Amniotic epithelial cell (primary cell): ENCODE data around the gene BCAR1.
"Not testable (repeated sequence)": the region's sequence is repeated elsewhere in the genome, so short reads cannot be mapped to it uniquely, and the experiment has no call there.

Source experiments
- DNase-seq: peaks from one replicate; pipeline ENCODE4 v3.0.0-alpha.2; 2010; ENCODE audit warnings: low read depth

BCAR1 gene

DNA sequence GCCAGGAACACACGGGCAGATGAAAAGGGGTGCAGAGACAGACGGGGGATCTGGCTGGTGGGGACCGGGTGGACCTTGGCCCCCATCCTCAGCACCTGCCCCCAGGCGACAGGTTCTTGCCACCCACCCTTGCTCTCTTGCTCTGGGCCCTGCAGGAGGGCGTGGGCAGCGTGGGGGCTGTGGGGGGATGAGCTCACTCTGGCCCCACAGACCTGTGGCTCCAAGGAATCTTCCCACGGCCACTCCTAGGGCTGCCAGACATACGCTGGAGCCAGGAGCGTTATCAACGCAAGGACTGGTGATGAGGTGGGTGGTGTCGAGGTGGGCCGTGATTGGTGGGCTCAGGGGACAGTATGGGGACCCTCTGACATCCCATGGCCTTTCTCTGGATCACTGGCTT, 26.3 kb downstream of the BCAR1 start:
- DNase-seq: no peak

DNA sequence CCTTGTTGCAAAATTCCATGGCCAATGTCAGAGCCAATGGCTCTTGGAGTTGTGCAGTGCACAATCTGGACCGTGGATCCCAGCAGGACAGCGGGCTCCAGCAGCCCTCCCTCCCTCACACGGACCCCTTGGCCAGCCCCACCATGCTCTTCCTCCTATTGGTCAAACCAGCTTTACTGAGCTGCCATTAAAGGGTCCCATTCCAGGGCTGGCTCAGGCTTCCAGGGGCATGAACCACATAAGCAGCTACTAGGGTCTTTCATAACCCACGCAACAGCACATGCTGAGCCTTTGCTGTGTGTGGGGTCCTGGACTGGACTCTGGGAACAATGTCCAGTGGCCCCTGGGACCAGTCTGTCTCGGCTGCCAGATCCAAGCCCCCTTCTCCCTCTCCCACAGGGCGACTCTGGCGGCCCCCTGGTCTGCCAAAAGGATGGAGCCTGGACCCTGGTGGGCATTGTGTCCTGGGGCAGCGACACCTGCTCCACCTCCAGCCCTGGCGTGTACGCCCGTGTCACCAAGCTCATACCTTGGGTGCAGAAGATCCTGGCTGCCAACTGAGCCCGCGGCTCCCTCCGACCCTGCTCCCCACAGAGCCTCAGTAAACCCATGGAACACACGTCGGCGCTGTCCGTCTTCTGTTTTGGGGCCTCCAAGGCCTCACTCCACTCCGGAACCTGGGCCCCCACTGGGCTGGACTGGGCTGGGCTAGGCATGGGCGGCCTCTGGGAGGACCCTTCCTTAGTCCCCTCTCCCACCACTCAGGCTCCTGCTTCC, 26.9 kb downstream of the BCAR1 start:
- DNase-seq: no peak

DNA sequence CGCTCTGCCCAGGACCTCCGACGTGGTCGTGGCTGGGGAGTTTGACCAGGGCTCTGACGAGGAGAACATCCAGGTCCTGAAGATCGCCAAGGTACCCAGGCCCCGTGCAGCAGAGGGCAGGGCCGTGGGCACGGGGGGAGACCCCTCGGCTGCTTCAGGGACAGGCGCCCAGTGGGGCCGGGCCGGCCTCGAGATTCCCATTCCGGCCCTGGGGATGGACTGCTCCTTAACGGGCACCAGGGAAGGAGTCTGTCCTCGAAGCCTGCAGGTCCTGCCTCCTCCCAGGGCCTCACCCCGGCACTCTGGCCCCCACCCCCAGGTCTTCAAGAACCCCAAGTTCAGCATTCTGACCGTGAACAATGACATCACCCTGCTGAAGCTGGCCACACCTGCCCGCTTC, 28.3 kb downstream of the BCAR1 start:
- not testable (repeated sequence) for DNase-seq

DNA sequence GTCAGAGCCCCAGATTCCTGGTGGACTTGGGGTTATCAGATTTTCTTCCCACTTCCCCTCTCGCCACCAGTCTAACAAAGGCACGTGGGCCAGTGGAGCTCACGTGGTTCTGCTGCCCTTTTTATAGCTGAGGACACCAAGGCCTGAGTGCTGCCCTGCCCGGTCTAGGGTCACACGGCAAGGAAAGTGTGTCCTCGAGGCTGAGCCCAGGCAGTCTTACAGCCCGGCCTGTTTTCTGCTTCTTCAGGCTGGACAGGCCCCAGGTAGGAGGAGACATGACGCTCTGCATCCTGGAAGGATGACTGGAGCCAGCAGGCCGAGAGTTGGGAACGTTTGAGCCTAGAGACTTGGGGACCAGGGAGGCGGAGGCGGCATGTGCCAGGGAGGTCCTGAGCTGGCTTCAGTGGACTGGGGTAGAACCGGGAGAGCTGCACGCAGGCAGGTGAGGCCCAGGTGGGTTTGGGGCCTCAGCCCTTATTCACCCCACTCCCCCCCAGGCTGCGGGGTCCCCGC, 29.1 kb downstream of the BCAR1 start:
- DNase-seq: no peak

DNA sequence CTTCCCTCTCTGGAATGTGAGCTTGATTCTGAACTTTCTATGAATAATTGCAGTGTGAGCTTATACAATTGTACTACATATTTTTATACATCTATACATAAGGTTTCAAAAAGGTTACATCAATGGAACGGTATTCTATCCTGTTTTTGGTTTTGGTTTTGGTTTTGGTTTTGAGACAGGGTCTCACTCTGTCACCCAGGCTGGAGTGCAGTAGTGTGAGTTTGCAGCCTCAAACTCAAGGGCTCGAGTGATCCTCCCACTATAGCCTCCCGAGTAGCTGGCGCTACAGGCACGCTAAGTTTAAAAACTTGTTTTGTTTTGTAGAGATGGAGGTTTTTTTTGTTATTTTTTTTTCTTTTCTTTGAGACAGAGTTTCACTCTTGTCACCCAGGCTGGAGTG, 31.6 kb downstream of the BCAR1 start:
- no peak for DNase-seq

DNA sequence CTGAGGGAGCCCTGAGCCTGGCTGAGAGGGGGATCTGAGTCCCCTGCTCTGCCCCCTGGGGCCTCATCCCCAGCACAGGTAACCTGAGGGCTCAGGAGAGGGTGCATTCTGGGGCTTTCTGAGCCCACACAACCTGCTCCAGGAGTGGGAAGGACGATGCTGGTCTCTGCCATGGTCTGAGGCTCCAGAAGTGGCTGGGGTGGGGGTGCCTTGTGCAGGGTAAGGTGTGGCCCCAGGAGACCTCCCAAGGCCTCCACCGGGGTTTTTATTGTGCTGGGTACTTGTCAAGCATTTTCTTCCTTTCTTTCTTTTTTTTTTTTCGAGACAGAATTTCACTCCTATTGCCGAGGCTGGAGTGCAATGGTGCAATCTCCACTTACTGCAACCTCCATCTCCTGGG, 32.3 kb downstream of the BCAR1 start:
- DNase-seq: no peak

DNA sequence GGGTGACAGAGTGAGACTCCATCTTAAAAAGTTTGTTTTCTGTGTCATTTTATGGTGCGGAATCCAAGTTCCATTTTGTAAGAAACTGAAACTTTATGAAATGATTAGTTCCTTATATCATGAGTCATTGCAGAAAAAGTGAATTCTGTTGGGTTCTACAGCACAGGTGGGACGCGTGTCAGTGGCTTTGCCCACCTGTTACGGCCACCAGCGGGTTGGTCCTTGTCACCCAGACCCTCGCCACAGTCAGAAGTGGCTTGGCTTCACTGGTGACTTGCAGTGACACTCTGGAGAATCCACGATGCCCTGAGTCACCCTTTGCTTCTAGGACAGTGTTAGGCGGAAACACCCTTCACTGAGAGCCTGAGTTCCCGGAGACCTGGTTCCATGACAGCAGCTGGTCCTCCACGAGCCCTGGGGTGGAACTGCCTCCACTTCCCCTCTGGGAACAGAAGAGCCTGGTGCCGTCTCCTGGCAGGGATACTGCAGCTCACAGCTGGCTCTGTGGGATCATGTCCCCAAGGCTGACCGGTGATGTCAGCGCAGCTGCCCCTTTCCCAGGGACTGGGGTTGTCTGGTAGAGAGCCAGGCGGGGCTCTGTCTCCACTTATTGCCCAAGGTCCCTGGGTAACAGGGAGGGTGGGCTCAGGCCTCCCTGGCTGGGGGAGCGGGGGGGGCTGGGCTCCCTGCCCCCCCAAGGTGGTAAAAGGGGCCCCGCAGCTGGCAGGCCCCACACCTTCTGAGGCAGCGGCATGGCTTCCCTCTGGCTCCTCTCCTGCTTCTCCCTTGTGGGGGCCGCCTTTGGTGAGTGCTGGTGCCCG, 33.0 kb downstream of the BCAR1 start, which contains the start of gene CTRB1:
TSS of gene CTRB1 (plus strand) at position 733 of the 821 bp plus-strand sequence. CDS start at position 753, 20 bp downstream.
- DNase-seq: no peak

DNA sequence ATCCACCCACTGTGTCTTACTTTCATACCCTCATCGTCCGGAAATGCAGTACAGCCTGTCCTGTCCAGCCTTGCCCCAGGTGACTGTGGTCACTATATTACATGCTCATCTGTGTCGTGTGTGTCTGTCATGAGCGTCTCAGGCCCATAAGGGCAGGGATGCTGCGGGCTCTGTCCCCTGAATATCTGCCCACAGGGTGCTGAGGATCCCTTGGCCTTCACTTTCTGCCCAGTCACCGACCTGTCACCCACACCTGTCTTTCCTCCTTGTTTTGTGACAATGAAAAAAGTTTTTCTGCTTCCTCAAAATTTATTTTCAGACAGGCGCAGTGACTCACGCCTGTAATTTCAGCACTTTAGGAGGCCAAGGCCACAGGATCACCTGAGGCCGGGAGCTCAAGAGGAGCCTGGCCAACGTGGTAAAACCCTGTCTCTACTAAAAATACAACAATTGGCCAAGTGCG, 34.0 kb downstream of the BCAR1 start:
- DNase-seq: no peak

DNA sequence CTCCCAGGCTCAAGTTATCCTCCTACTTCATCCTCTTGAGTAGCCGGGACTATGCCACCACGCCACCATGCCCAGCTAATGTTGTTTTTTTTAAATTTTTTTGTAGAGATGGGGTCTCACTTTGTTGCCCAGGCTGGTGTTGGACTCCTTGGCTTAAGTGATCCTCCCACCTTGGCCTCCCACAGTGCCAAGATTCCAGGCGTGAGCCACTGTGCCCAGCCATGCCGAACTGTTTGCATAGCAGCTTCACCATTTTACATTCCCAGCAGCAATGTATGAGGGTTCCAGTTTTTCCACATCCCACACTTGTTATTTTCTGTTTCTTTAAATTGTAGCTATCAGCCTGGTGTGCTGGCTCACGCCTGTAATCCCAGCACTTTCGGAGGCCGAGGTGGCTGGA, 34.8 kb downstream of the BCAR1 start:
- DNase-seq: no peak

DNA sequence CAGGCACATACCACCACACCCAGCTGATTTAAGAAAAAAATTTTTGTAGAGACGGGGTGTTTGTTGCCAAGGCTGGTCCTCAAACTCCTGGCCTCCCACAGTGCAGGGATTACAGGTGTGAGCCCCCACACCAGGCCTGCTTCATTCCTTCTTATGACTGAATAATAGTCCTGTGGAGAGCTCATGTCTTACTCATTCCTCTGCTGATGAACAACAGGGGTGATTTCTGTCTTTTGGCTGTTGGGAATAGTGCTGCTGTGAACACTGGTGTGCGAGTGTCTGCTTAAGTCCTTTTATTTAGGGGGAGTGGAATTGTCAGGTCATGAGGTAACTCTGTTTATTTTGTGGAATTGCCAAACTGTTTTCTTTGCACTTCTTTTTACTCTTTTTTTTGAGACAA, 35.3 kb downstream of the BCAR1 start:
- no peak for DNase-seq

DNA sequence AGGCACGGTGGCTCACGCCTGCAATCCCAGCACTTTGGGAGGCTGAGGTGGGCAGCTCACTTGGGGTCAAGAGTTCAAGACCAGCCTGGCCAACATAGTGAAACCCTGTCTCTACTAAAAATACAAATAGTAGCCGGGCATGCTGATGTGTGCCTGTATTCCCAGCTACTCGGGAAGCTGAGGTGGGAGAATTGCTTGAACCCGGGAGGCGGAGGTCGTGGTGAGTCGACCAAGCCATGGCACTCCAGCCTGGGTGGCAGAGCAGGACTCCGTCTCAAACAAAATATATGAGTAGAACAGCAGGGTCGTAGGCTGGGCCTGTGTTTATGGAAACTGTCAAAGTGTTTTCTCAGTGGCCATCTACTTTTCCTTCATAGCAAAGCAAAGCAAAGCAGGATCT, 40.1 kb downstream of the BCAR1 start:
- not testable (repeated sequence) for DNase-seq

DNA sequence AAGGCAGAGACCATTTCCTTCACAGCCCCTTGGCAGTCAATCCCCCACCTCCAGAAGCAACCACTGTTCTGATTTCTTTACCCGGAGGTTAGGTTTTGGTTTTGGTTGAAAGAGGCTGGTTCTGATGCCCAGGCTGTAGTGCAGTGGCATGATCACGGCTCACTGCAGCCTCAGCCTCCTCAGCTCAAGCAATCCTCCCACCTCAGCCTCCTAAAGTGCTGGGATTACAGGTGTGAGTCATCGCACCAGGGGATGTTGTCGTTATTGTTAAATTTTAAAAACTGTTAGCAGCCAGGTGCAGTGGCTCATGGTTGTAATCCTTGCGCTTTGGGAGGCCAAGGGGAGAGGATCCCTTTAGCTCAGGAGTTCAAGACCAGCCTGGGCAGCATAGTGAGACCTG, 41.5 kb downstream of the BCAR1 start:
- no peak for DNase-seq

DNA sequence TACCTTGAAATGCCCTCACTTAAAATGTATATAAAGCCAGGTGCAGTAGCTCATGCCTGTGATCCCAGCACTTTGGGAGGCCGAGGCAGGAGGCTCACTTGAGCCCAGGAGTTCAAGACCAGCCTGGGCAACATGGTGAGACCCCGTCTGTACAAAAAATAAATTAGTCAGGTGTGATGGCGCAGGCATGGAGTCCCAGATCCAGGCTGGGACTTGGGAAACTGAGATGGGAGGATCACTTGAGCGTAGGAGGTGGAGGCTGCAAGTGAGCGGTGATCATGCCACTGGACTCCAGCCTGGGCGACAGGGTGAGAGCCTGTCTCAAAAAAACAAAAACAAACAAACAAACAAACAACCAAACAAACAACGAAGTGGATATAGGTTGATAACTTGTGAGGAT, 41.9 kb downstream of the BCAR1 start:
- DNase-seq: not testable (repeated sequence)

DNA sequence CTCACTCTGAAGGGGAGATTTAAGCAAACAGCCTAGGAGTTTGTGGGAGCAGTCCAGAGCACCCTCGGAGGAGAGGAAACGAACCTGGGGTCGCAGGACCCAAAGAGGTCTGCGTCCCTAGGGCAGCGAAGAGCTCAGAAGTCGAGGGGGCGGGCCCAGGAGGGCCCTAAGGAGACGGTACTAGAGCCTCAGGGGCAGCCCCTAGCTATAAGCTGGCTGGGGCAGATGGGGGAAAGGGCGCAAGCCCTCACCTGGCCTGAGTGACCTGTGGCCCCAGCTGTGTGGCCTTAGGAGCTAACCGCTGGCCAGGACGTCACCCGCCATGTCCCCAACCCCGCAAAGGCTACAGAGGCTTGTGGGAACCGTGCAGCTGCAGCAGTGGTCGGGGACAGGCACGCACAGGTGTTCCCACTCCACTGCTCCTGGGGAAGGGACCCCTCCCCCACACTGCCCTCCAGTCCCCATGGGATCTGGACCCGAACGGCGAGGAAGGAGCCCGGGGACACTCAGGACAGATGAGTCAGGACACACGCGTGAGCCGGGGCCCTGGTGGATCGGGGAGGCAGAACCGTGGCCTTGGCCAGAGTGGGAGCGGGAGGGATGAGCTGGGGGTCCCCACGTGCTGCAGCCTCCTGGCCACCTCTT, 42.4 kb downstream of the BCAR1 start:
- no peak for DNase-seq

DNA sequence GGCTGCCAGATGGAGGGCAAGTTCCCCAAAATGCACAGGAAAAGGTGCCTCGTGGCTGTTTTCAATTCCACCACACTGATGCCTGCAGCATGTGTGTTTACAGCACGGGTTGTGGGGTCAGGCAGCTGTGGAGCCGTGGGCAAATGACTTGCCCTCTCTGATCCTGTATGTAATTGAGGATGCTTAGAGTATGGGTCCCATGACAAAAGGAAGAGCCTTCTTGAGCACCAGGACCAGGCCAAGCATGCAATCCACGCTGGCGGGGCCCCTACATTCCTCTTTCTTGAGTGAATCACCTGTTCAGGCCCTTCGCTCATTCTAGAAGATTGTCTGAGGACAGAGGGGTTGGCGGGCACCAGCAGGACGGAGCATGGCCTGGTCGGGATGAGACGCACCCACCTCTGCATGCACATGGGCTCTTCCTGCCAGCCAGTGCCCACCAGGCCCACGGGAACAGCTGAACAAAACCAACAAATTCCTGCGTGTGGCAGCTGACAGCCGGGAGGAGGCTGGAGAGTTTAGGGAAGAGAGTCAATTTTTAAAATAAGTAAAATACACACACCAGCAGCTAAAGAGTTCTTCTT, 43.1 kb downstream of the BCAR1 start:
- no peak for DNase-seq

DNA sequence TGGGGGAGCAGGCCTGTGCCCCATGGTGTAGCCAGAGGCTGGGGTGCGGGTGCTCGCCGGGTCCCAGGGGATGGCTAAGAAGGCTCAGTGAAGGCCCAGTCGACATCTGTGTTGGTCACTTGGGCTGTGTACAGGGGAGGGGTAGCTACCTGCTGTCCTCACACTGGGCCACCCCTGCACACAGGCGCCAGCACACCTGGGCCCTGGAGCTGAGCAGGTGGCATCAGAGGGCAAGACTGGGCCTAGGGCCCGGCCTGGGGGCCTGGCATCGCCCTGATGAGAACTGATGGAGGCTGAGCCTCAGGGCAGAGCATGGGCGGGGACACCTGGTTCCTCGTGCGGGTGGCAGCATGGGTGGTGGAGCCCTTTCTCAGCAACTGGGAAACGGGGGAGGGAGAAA, 43.6 kb downstream of the BCAR1 start:
- no peak for DNase-seq

DNA sequence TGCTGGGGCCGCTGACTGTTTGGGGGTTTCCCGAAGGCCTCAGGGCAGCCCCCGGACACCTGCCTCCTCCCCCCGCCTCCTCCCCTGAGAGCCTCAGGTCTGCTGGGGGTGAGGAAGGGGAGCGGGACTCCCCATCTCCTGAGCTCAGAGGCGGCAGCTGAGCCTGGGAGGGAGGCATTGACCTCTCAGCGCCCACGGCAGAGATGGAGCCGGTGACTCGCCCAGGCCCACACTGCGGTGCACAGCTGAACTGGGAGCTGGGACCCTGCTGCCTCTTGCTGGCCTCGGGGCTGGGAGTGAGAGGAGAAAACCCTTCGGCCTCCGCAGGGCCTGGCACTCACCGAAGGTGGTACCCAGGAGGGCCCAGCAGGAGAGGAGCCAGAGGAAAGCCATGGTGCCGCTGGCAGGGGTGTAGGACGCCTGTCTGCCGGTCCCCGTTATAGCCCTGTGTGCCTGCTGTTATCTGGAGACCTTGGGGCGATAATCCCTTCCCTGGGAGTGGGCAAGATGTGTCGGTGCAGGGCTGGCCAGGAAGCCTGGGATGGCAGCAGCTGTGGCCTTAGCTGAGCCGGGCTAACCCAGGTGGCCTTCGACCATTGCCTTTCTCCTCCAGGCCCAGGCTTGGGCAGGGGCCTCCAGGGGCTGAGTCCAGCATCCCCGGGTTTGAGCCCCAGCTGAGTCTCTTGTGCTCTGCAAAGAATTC, 44.5 kb downstream of the BCAR1 start, which contains the start of gene CTRB2:
TSS of gene CTRB2 (minus strand) at position 413 of the 703 bp plus-strand sequence. CDS start at position 393, 20 bp downstream.
- DNase-seq: no peak

DNA sequence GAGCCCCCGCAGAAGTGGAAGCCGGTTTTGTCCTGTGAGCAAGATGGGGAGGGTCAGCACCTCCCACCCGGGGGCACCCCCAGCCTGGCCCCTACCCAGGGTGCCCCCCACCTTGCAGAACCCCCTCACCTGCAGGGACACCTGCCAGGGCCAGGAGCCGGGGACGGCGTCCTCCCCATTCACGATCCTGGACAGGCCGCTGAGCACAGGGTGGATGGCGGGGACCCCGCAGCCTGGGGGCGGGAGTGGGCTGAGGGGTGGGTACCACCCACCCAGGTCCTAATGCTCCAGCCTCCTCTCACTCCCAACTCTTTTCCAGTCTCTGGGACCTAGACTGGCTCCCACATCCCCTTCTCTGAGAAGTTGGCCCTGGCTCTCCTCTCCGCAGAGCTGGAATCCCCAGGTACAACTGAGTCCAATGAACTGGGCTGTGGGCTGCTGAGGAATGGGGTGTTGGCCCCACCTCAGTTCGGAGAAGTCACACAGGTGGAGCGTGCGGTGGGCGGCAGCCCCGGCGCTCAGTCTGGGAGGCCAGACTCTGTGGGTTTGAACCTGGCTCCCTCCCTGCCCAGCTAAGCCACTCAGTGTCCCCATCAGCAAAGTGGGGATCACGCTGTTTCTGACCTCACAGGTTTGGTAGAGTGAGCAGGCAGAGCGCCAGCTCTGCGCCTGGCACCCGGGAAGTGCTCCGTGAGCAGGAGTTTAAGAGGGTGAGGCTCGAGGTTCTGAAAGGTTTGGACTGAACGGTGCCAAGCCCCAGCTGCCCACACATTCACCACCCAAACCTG, 45.3 kb downstream of the BCAR1 start:
- not testable (repeated sequence) for DNase-seq

DNA sequence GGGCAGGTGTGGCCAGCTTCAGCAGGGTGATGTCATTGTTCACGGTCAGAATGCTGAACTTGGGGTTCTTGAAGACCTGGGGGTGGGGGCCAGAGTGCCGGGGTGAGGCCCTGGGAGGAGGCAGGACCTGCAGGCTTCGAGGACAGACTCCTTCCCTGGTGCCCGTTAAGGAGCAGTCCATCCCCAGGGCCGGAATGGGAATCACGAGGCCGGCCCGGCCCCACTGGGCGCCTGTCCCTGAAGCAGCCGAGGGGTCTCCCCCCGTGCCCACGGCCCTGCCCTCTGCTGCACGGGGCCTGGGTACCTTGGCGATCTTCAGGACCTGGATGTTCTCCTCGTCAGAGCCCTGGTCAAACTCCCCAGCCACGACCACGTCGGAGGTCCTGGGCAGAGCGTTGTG, 46.0 kb downstream of the BCAR1 start:
- DNase-seq: not testable (repeated sequence)

DNA sequence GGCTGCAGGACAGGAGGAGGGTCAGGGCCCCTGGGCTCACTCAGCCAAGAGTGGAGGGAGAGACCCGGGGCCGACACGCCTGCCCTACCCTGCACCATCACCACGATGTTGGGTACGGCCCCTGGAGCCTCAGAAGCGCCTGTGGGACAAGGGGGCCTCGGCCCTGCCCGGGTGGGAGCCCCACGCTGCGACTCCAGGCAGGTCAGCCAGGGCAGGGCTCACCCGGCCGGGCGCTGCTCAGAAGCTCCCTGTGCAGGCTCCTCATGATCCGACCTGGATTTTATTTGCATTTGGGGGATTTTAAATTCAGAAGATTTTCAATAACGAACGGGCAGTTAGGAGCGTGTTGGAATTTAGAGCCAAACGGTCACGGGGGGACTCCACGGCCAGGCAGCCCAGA, 46.5 kb downstream of the BCAR1 start:
- not testable (repeated sequence) for DNase-seq

DNA sequence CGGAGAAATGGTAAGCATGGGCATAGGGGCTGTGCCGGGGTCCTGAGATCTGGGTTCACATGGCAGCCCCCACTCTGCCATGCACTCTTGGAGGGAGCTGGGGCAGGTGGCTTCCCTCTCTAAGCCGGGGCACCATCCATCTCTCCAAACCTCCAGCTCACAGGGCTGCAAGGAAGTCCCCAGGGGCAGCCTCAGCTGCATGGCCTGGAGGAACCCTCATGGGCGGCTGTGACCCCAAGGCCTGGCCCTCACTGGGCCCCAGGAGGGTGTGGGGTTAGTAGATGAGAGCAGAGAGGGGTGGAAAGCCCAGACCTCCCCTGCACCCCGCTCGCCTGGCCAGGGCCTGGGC, 47.0 kb downstream of the BCAR1 start:
- DNase-seq: no peak
